GM12891 (cell line): ENCODE data around the gene FMNL3.

Source experiments
- DNase-seq: peaks from one replicate; pipeline ENCODE4 v3.0.0; 2011; ENCODE audit warnings: low spot score; ENCODE audit not compliant: insufficient read length
- FAIRE-seq: peaks from 2 replicates; lab custom pipeline; 2011; peaks lifted over from hg19 to GRCh38; lab: Jason Lieb, UNC
- PAX5 ChIP-seq: IDR thresholded peaks from 2 replicates; pipeline ENCODE4 v1.6.1; 2011; ENCODE audit warnings: low read length, moderate library complexity, mild to moderate bottlenecking; ENCODE audit not compliant: insufficient read depth, severe bottlenecking
- POLR2A ChIP-seq: IDR thresholded peaks from 2 replicates; pipeline ENCODE4 v1.6.1; 2011; ENCODE audit warnings: low read depth, low read length, control low read depth
- POLR2AphosphoS5 ChIP-seq: IDR thresholded peaks from 2 replicates; pipeline ENCODE4 v1.6.1; 2011; ENCODE audit warnings: low read depth, low read length, control low read depth
- POU2F2 ChIP-seq: IDR thresholded peaks from 2 replicates; pipeline ENCODE4 v1.6.1; 2011; ENCODE audit warnings: low read depth, mild to moderate bottlenecking, control low read depth, low read length, moderate library complexity
- SPI1 ChIP-seq: IDR thresholded peaks from 2 replicates; pipeline ENCODE4 v1.6.1; 2011; ENCODE audit warnings: low read depth, low read length, control low read depth
- TAF1 ChIP-seq: IDR thresholded peaks from 2 replicates; pipeline ENCODE4 v1.6.1; 2011; ENCODE audit warnings: low read depth, low read length, control low read depth

The FMNL3 gene

GRCh38 chr12:49667325-49668090, 39.7 kb downstream of the FMNL3 start:
- FAIRE-seq (no peak), DNase-seq (no peak)
- TF ChIP-seq TAF1, result no peak
- no peak for TF ChIP-seq PAX5
- TF ChIP-seq POLR2AphosphoS5, result no peak
- no peak for TF ChIP-seq POU2F2
- no peak for TF ChIP-seq POLR2A
- no peak for TF ChIP-seq SPI1

GRCh38 chr12:49666176-49666575, 41.0 kb downstream of the FMNL3 start:
- DNase-seq (no peak), FAIRE-seq (no peak)
- TF ChIP-seq SPI1, result no peak
- TF ChIP-seq TAF1, result no peak
- no peak for TF ChIP-seq POLR2AphosphoS5
- TF ChIP-seq POLR2A, result no peak
- no peak for TF ChIP-seq POU2F2
- no peak for TF ChIP-seq PAX5

GRCh38 chr12:49665384-49665783, 41.8 kb downstream of the FMNL3 start:
- FAIRE-seq, result no peak
- no peak for DNase-seq
- TF ChIP-seq POLR2AphosphoS5 (no peak), POLR2A (no peak), POU2F2 (no peak), SPI1 (no peak), PAX5 (no peak), TAF1 (no peak)

- TF ChIP-seq POLR2A (no peak), POU2F2 (peak; percentile 97), SPI1 (no peak)
- FAIRE-seq (peak; percentile 94), DNase-seq (no peak)
These were observed 42.5 kb downstream of the FMNL3 start for GRCh38 chr12:49664591-49665239.

GRCh38 chr12:49664167-49664566, 43.0 kb downstream of the FMNL3 start:
- FAIRE-seq (no peak), DNase-seq (no peak)
- TF ChIP-seq SPI1, result no peak
- no peak for TF ChIP-seq TAF1
- no peak for TF ChIP-seq POU2F2
- TF ChIP-seq PAX5, result no peak
- no peak for TF ChIP-seq POLR2A
- TF ChIP-seq POLR2AphosphoS5, result no peak

- peak; percentile 18 for TF ChIP-seq PAX5
- TF ChIP-seq SPI1, result peak; percentile 81
- peak; percentile 81 for TF ChIP-seq POLR2A
- peak; percentile 80 for TF ChIP-seq POLR2AphosphoS5
- TF ChIP-seq TAF1, result no peak
- TF ChIP-seq POU2F2, result peak; percentile 60; the same call in 1 of the 2 replicates
- peak; percentile 74 for DNase-seq
- FAIRE-seq, result peak; percentile 92
These were observed 44.0 kb downstream of the FMNL3 start for GRCh38 chr12:49662998-49663843.

- FAIRE-seq, result no peak
- TF ChIP-seq TAF1 (no peak), POU2F2 (no peak), PAX5 (no peak), SPI1 (no peak), POLR2AphosphoS5 (no peak), POLR2A (no peak)
- DNase-seq, result no peak
These were observed 45.5 kb downstream of the FMNL3 start for GRCh38 chr12:49661746-49662145.

- no peak for FAIRE-seq
These were observed 46.0 kb downstream of the FMNL3 start for GRCh38 chr12:49661191-49661590.

GRCh38 chr12:49659753-49660152, 47.5 kb downstream of the FMNL3 start:
- FAIRE-seq, result no peak
- DNase-seq, result no peak
- TF ChIP-seq POLR2AphosphoS5 (no peak), PAX5 (no peak), POU2F2 (no peak), TAF1 (no peak), POLR2A (no peak)

More at GRCh38 chr12:49661191-49661590, 46.0 kb downstream of the FMNL3 start:
- peak; percentile 49 for DNase-seq
- TF ChIP-seq PAX5 (no peak), SPI1 (peak; percentile 98)

- FAIRE-seq (no peak), DNase-seq (no peak)
- no peak for TF ChIP-seq POU2F2
- no peak for TF ChIP-seq SPI1
- TF ChIP-seq POLR2AphosphoS5, result no peak
- no peak for TF ChIP-seq POLR2A
- no peak for TF ChIP-seq TAF1
- no peak for TF ChIP-seq PAX5
These were observed 48.9 kb downstream of the FMNL3 start for GRCh38 chr12:49658276-49658675.
